NT2/D1 (cell line): ENCODE data around the gene CHL1.

Experiments
- YY1 ChIP-seq: IDR thresholded peaks from 2 replicates; pipeline ENCODE4 v1.6.1; 2011; ENCODE audit not compliant: insufficient read length, insufficient read depth
- ZNF274 ChIP-seq: IDR thresholded peaks from 2 replicates; pipeline ENCODE4 v1.6.1; 2011; ENCODE audit warnings: mild to moderate bottlenecking, low read depth, low read length

- no peak for TF ChIP-seq YY1
- no peak for TF ChIP-seq ZNF274
Measured at GRCh38 chr3:166799-167198, 29.8 kb upstream of the CHL1 start.
